ENCODE measurements around the gene AGXT2.
A peak's percentile ranks its signal among the peaks of the same experiment; 100 is the strongest.

Gene AGXT2, protein sequence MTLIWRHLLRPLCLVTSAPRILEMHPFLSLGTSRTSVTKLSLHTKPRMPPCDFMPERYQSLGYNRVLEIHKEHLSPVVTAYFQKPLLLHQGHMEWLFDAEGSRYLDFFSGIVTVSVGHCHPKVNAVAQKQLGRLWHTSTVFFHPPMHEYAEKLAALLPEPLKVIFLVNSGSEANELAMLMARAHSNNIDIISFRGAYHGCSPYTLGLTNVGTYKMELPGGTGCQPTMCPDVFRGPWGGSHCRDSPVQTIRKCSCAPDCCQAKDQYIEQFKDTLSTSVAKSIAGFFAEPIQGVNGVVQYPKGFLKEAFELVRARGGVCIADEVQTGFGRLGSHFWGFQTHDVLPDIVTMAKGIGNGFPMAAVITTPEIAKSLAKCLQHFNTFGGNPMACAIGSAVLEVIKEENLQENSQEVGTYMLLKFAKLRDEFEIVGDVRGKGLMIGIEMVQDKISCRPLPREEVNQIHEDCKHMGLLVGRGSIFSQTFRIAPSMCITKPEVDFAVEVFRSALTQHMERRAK

DNA sequence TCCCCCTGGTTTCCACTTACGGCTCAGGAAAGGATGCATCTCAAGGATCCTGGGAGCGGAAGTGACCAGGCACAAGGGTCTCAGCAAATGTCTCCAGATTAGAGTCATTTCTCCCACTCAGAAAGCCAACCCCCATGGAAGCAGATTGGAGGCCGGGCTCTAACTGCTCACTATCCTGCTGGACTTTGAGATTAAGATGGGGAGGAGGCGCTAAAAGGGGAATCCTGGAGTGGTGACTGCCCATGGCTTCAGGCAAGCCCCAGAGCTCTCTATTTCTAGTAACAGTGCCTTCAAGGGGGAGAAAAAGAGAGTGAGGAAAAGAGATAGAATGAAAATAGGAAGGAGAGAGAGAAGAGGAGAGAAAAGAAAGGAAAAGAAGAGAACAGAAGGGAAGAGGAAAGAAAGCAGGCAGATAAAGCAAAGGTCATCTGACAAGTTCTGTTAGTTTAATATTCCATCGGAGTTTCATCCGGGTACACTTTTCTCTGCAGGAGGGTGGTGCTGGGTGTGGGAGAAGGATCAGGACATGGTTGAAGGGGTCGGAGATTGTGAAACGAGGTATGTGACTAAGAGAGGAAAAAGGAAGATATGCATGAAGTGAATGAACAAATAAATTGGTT lies at the start of gene AGXT2:
Gene AGXT2, minus strand, starts transcription at position 165 of the 620 bp plus-strand sequence. Its CDS starts 57 bp downstream, at position 108.
- DNase-seq (ENCODE audit: low read depth, low spot score), result no peak

DNA sequence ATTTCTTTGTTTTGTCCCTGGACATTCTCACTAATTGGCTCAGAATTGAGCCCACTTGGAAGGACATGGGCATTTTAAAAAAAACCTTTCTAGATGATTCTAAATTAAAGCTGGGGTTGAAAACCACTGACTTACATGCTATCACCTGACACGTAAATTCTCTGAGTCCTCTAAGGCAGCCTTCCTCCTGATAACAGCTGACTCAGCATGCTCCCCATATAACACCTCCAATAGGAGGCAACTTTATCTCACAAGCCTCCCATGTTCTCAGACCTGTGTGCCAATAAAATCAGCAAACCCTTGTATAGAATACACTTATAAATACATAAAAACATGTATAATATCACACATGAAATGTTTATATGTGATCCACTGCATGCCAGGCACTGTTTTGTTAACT lies 49.2 kb upstream of the AGXT2 start:
- DNase-seq (ENCODE audit: low read depth, low spot score), result no peak

DNA sequence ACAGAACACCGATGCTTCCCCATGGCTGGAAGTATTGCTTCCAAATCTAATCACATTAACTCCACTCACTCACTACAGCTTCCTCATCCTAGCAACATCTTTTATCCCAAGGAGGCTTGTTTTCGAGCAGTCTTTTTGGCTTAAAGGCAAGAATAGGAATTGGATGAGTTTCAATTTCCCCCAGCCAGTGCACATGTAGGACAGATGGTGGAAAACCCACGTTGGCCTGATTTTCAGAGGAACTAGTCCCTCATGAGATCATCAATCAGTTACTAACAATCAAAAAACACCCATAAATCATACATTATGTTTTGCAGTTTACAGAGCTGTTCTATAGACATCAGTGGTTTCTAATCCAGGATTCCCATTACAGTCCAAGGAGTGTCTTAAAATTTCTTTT lies 48.5 kb upstream of the AGXT2 start:
- no peak for DNase-seq (ENCODE audit: low read depth, low spot score)

DNA sequence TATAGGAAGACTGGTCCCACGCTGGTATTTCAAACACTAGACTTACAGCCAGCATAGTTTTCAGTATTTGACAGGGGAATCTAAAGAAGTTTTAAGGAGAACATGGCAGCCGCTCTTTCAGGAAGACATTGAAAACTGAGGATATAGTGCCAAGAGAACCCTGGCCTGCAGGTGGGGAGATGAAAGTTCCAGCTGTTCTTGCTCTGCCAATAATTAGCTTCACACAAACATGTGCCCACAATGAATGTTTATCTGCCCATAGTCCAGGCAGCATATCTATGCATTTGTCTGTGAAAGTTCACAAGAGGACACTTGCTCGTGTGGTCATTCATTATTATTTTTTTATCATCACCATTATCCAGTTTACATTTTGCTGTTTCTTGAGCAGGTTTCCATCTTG lies 47.6 kb upstream of the AGXT2 start:
- DNase-seq (ENCODE audit: low read depth, low spot score), result no peak

DNA sequence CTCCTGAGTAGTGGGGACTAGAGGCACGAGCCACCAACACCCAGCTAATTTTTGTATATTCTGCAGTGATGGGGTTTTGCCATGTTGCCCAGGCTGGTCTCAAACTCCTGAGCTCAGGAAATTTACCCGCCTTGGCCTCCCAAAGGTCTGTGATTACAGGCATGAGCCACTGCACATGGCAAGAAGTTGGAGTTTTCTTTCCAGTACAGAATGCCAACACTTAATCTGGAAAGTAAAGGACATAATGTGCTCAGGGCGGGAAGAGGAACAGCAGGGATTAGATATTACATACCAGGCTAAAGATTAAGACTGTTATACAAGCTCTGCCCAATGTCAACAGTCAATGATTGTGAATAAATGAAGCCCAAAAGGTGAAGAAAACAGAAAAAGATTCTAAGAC lies 47.2 kb upstream of the AGXT2 start:
- DNase-seq (ENCODE audit: low read depth, low spot score), result no peak

DNA sequence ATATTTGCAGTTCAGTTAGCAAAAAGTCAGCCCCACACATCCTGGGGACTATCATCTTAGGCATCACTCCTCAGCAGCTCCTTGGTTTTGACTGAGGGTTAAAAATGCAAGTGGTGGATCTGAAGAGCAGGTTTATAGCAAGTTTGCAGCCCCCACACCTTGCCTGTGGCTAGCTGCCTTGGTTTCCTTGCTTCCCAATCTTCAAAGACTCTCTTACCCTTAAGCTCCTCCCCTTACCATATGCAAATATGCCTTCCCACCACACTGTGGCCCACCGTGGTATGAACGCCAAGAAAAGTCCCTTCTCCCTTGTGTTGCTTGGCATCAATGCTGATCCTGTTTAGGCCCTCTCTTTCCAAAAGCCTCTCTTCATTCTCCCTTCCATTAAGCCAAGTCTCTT lies 45.0 kb upstream of the AGXT2 start:
- no peak for DNase-seq (ENCODE audit: low read depth, low spot score)

DNA sequence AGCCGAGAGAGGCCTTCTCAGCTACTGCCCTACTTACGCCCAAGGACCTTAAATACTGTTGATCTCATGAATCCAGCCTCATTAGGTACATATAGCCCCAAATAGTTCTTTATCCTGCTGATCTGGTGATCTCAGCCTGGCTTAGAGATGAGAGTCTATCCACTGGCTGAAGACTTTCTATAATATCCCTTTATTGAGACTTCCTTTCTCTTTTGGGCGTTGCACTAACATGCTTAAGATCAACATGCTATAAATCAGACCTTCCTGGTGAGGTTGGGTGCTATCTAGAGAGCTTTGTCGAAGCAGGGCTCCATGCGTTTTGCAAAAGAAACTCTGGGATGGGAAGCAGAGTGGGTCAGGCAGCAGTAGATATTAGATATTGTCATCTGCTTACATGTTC lies 44.0 kb upstream of the AGXT2 start:
- DNase-seq (ENCODE audit: low read depth, low spot score), result no peak

DNA sequence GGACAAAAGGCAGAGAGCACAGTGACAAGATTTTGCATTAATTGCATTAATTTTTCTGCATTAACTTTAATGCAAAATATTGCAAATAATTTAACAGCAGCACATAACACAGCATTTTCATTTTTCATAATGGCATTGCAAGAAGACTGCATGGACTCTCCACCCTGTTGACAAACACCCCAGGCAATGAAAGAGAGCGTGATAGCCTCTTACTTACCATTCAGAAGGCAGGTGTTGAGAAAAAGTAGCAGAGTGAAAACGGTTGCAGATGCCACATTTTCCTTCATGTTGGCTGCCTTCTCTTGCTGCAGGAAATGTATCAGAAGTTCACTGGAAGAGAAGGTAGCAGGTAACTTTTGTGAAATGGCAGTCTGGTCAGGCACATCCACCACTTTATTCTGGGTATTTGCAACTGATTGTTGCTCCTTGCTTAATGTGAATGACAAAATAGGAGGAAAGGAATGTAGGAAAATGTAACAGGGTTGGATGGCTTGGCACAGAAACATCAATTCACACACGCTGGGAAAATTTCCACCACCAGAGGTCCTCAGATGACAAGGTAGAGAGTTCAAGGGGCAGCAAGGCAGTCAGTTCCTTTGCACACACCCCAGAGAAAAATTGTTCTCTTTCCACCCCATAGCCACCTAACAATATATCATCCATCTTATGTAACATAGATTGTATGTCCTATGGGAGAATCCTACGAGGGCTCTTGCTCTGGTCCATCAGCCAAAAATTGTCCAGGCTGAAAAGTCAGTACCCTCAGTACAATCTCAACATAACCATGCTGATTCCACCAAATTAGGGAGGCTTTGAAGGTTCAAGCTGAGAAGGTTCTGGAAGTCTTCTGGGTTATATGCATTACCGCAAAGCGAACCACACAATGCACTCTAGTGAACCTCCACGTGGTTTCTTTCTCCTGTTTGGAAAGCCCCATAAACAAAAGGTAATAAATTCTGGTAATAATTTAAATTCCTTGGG lies 41.9 kb upstream of the AGXT2 start:
- peak; percentile 78 for DNase-seq (ENCODE audit: low read depth, low spot score)

DNA sequence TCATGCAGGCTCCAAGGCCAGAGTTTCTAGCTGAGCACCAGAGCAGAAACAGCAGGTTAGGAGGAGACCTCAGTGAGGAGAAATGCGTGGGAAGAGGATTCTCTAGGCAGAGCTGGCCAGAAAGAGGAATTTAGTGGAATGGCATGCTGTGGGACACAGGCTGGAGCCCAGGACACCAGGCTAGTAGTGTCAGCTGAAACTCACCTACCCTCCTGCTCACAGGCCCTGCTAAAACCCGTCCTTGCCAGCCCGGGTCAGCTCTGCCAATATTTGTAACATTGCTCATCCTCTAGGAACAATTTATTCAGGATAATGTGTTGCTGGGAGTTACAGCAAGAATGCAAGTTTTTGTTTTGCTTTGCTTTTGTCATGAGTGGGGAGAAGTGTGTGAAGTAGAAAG lies 40.2 kb upstream of the AGXT2 start:
- peak; percentile 74 for DNase-seq (ENCODE audit: low read depth, low spot score)

DNA sequence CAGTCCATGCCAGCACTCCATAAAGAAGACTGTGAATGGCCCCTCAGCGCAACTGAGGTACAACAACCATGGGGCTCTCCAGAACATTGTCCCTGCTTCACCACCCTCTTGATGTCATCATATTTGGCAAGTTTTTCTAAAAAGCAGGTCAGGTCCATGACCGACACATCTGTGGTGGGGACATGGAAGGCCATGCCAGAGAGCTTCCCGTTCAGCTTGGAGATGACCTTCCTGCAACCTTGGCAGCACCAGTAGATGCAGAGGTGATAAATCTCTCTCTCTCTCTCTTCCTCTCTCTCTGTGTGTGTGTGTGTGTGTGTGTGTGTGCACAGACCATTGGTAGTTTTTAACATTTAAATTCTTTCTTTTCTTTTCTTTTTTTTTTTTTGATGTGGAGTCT lies 35.4 kb upstream of the AGXT2 start:
- DNase-seq (ENCODE audit: low read depth, low spot score), result no peak

DNA sequence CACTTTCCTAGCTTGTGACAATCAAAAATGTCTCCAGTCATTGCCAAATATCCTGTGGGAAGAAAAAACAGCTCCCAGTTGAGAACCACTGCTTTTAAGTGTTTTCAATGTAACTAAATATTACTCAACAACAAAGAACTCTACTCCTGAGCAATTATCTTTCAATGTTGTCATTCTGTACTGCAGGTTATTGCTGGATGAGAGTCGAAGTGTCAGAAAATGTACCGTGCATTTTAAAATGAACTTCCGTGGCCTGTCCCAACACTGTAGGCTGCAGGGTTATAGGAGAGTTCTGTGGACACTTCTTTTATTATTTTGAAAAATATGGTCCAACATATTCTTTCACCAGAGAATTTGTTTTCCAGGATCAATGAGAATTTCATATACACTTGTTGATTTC lies 34.8 kb upstream of the AGXT2 start:
- DNase-seq (ENCODE audit: low read depth, low spot score), result no peak

DNA sequence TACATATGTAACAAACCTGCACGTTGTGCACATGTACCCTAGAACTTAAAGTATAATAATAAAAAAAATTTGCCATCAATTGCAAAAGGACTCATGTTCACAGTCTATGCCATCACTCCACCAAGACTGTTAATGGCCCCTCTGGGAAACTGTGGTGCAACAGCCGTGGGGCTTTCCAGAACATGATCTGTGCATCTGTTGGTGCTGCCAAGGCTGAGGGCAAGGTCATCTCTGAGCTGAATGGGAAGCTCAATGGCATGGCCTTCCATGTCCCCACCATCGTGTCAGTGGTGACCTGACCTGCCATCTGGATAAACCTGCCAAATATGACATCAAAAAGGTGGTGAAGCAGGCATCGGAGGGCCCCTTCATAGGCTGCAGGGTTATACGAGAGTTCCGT lies 33.4 kb upstream of the AGXT2 start:
- no peak for DNase-seq (ENCODE audit: low read depth, low spot score)

DNA sequence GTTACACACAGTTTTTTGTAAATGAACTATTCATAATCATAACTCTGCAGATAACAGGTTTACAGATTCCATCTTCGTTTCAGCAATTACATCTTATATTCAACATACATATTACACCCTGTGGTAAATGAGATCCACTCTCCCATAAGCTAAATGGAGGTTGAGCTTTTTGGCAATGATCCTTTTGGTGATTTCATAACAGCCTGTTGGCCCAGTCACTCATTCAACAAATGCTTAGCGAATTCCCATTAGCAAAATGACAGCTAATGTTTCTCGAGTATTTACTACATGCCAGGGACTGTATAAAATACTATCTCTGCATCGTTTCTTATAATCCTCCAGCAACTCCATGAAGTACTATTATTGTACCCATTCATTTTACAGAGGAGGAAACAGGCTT lies 25.4 kb upstream of the AGXT2 start:
- no peak for DNase-seq (ENCODE audit: low read depth, low spot score)

DNA sequence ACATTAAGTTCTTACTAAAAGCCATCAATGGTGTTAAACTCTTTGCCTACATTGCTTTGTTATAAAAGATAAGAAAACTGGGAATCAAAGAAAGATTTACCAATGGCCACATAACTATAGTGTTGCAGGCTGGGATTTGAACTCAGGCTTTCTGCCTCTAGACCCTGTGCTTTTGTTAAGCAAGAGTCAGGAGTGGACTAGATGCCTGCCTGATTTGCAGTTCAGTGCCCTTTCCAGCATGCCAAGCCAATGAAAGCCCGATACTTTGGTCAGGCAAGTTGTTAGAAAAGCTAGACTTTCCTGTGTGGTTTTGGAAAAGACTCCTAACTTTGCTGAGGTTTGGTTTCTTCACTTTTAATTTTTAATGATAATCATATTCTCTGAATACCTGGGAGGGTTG lies 21.4 kb upstream of the AGXT2 start:
- DNase-seq (ENCODE audit: low read depth, low spot score), result no peak

DNA sequence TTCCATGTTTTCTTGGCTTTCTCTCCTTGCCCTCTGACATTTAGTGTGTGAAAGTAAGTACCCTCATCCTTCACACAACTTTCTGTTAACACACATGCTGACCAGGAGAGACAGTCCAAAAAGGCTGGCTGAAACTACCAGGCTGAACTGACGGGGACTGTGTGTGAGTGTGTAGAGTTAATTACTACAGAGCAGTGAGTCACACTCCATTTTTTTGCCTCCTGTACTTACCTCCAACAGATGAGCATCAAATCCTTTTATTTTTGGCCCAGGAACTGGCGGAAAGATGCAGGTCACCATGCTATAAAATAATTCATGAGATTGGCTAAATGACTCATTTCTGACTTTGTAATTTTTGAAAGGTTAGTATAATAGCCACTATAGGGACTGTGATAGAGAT lies 20.2 kb upstream of the AGXT2 start:
- DNase-seq (ENCODE audit: low read depth, low spot score), result peak; percentile 10

DNA sequence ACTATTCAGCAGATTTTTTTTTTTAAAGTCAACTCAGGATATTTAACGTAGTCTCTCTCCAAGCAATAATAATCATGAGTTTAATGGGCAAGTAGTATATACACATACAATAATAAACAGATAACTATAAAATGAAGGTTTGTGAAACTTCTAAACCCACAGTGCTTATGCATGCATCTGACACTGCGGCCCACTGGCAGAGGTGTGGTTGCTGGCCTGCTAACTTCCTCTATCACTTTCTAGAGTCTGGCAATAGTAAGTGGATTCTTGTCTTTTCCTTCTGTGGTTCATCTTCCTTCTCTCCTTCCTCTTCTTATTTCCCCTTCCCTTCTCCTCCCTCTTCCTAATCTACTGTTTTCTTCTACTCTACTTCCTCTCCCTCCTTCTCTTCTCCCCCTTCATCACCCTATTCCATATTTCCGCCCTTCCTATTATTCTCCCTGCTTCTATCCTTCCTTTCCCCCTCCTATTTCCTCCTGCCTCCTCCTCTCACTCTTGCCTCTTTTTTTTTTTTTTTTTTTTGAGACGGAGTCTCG lies 18.6 kb upstream of the AGXT2 start:
- DNase-seq (ENCODE audit: low read depth, low spot score), result no peak

DNA sequence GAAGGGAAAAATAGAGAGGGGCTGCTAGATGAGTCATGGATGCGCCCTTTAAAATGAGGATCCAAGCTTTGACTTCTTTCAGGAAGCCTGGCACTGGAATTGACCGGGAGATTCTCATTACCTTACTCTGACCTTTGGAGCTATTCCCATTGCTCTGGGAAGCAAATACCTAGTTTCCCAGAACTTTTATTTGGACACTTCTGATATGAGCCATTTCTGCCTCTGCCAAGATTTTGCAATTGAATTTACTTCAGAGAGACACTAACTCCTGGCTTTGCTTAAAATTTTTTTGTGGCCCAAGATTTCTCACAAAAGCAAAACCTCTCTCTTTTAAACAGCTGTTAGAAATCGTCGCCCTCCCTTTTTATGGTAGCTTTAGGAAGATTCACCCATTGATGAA lies 15.7 kb upstream of the AGXT2 start:
- no peak for DNase-seq (ENCODE audit: low read depth, low spot score)

DNA sequence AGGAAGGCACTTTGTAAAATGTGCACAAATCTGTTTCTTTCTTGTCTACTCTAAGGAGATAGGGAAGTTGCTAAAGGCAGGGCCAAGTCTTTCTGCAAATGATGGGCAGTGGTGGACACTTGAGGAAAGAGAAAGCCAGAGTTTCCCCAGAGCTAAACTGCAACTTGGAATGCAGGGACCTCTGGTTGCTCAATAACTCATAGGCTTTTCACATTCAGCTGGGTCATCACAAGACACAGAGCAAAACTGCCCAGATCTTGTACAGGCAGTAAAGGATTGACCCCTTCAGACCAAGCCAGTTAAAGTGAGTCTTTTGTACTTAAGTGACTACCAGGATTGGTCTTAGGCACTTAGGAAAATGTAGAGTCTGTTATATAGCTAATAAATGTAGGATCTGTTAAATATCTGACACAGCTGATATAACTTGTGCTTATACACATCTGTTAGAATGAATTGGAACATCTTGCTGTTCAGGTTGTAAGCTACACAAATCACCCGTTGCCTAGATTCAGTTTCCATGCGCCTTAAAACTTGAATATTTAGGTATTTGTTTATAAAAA lies 13.5 kb upstream of the AGXT2 start:
- DNase-seq (ENCODE audit: low read depth, low spot score), result no peak

DNA sequence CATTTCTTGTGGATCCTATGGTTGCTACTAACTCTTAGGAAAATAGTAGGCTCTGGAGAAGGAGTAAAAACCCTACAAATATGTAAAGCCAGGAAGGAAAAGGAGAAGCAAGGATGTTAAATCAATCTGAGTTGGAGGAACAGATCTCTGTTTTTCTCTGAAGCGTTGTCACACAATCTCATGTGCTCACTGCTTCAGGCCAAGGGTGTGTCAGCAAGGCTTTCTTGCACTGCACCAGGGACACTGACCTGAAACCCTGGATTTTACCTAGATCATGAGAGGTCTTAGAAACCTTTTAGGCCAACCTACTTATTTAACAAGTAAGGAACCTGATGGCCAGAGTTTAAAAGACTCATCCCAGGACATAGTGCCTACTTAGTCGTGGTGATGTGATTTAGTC lies 12.5 kb upstream of the AGXT2 start:
- DNase-seq (ENCODE audit: low read depth, low spot score), result no peak

DNA sequence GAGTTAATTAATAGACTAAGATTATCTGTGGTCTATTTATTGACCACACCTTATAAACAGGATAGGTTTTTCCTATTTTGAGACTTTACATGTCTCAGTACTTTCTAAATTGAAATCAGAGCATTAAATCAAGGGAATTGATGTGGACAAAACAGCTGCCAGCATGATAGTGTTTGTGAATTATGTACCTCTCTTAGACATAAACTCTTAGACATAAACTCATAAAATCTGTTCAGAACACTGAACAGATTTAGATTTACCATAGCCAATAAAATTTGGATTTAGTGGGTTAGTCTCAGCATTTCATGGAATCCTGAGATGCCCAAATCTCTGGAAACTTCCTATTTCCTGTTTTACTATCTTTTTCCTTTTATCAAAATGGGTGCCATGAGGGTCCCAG lies 11.5 kb upstream of the AGXT2 start:
- no peak for DNase-seq (ENCODE audit: low read depth, low spot score)

DNA sequence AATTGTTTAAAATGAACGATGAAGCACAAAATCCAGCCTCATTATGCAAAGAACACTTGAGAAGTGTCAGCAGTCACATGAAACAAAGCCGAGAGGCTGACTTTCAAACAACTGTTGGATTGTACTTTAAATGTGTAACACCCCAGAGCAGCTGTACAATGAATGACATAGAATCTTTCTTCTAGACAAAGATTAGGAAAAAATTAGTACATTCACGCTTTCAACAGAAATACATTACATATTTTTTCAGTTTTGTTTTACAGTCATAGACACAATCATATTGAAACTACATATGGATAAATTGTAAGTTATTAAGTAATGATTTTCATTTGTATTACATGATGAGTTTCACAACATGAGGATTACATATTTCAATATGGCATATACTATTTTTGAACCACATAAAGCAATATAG lies 10.6 kb upstream of the AGXT2 start:
- DNase-seq (ENCODE audit: low read depth, low spot score), result no peak

Measured in astrocyte of the hippocampus (primary cell).